BLaER1 (cell line): ENCODE data around the gene SLC6A16.
"Not testable (repeated sequence)": the region's sequence is repeated elsewhere in the genome, so short reads cannot be mapped to it uniquely, and the experiment has no call there.

Source experiments
- H3K27ac ChIP-seq: shearing (Covaris generic); formaldehyde crosslinking; 2 replicates; pipeline ENCODE4 v1.8.1; 2022
- H3K27me3 ChIP-seq: shearing (Covaris generic); formaldehyde crosslinking; 2 replicates; pipeline ENCODE4 v1.8.1; 2022
- H3K36me3 ChIP-seq: shearing (Covaris generic); formaldehyde crosslinking; 2 replicates; pipeline ENCODE4 v1.8.1; 2022
- H3K4me1 ChIP-seq: shearing (Covaris generic); formaldehyde crosslinking; 2 replicates; pipeline ENCODE4 v1.8.1; 2022
- H3K4me2 ChIP-seq: shearing (Covaris generic); formaldehyde crosslinking; 2 replicates; pipeline ENCODE4 v1.8.1; 2022
- H3K4me3 ChIP-seq: shearing (Covaris generic); formaldehyde crosslinking; 2 replicates; pipeline ENCODE4 v1.8.1; 2022
- H3K9ac ChIP-seq: shearing (Covaris generic); formaldehyde crosslinking; 2 replicates; pipeline ENCODE4 v1.8.1; 2022
- H3K9me3 ChIP-seq: shearing (Covaris generic); formaldehyde crosslinking; 2 replicates; pipeline ENCODE4 v1.8.1; 2022
- H4K20me1 ChIP-seq: shearing (Covaris generic); formaldehyde crosslinking; 2 replicates; pipeline ENCODE4 v1.8.1; 2022
- Cebpa-rat ChIP-seq: shearing (Covaris generic); IDR thresholded peaks from 2 replicates; pipeline ENCODE4 v1.8.1; 2022

The SLC6A16 gene

GRCh38 chr19:49301866-49302252 is 23.1 kb downstream of the SLC6A16 start:
- H3K9me3 ChIP-seq = no peaks in the 10 kb centered on the region
- H3K27ac ChIP-seq = no peak overlapping the region
- H4K20me1 ChIP-seq = no peaks in the 10 kb centered on the region
- TF ChIP-seq Cebpa-rat = no peak
- no peaks in the 10 kb centered on the region for H3K36me3 ChIP-seq
- H3K27me3 ChIP-seq = no peaks in the 10 kb centered on the region
- no peak overlapping the region for H3K4me3 ChIP-seq
- no peak overlapping the region for H3K4me2 ChIP-seq
- no peaks in the 10 kb centered on the region for H3K4me1 ChIP-seq
- H3K9ac ChIP-seq = no peak overlapping the region

- Histone ChIP-seq H3K9ac (no peak overlapping the region), H3K4me3 (no peak overlapping the region), H3K4me2 (no peak overlapping the region)
Measured at GRCh38 chr19:49301165-49301865, 23.7 kb downstream of the SLC6A16 start.

GRCh38 chr19:49298653-49299052 is 26.3 kb downstream of the SLC6A16 start:
- not testable (repeated sequence) for H3K9ac ChIP-seq, H3K27ac ChIP-seq, H3K27me3 ChIP-seq, H3K9me3 ChIP-seq, H3K36me3 ChIP-seq, H3K4me3 ChIP-seq, H4K20me1 ChIP-seq, H3K4me2 ChIP-seq, H3K4me1 ChIP-seq

More at GRCh38 chr19:49301165-49301865, 23.7 kb downstream of the SLC6A16 start:
- no peak for TF ChIP-seq Cebpa-rat
- Histone ChIP-seq H3K9me3 (no peaks in the 10 kb centered on the region), H3K27ac (no peak overlapping the region), H3K4me1 (no peaks in the 10 kb centered on the region), H4K20me1 (no peaks in the 10 kb centered on the region), H3K36me3 (no peaks in the 10 kb centered on the region), H3K27me3 (no peaks in the 10 kb centered on the region)

GRCh38 chr19:49297403-49297802 is 27.6 kb downstream of the SLC6A16 start:
- no peak for TF ChIP-seq Cebpa-rat
- no peaks in the 10 kb centered on the region for H3K9me3 ChIP-seq

GRCh38 chr19:49295208-49295880 is 29.6 kb downstream of the SLC6A16 start:
- Histone ChIP-seq H4K20me1 (no peaks in the 10 kb centered on the region), H3K4me3 (no peak overlapping the region), H3K27ac (no peak overlapping the region), H3K9ac (no peak overlapping the region), H3K27me3 (no peaks in the 10 kb centered on the region), H3K36me3 (no peaks in the 10 kb centered on the region), H3K9me3 (no peaks in the 10 kb centered on the region), H3K4me1 (no peaks in the 10 kb centered on the region), H3K4me2 (no peak overlapping the region)
- TF ChIP-seq Cebpa-rat = no peak

More at GRCh38 chr19:49297403-49297802, 27.6 kb downstream of the SLC6A16 start:
- Histone ChIP-seq H3K4me3 (no peak overlapping the region), H3K27me3 (no peaks in the 10 kb centered on the region), H4K20me1 (no peaks in the 10 kb centered on the region), H3K9ac (no peak overlapping the region), H3K27ac (no peak overlapping the region), H3K4me2 (no peak overlapping the region), H3K4me1 (no peaks in the 10 kb centered on the region), H3K36me3 (no peaks in the 10 kb centered on the region)

GRCh38 chr19:49294401-49294800 is 30.6 kb downstream of the SLC6A16 start:
- Histone ChIP-seq H3K4me2 (no peak overlapping the region), H3K9me3 (no peaks in the 10 kb centered on the region), H3K27ac (no peak overlapping the region), H3K9ac (no peak overlapping the region), H3K4me3 (no peak overlapping the region), H3K4me1 (no peaks in the 10 kb centered on the region), H4K20me1 (no peaks in the 10 kb centered on the region), H3K36me3 (no peaks in the 10 kb centered on the region), H3K27me3 (no peaks in the 10 kb centered on the region)
- TF ChIP-seq Cebpa-rat = no peak

GRCh38 chr19:49290517-49290916 is 34.5 kb downstream of the SLC6A16 start:
- Histone ChIP-seq H3K27me3 (no peaks in the 10 kb centered on the region), H3K9me3 (peaks cover 27% of the 10 kb centered on the region), H3K4me2 (no peak overlapping the region), H4K20me1 (no peaks in the 10 kb centered on the region), H3K9ac (no peak overlapping the region), H3K36me3 (no peaks in the 10 kb centered on the region), H3K4me3 (no peak overlapping the region), H3K4me1 (no peaks in the 10 kb centered on the region), H3K27ac (no peak overlapping the region)
- no peak for TF ChIP-seq Cebpa-rat

GRCh38 chr19:49289286-49289685 is 35.7 kb downstream of the SLC6A16 start:
- H3K9ac ChIP-seq, H3K4me3 ChIP-seq, H3K36me3 ChIP-seq, H4K20me1 ChIP-seq, H3K27ac ChIP-seq, H3K27me3 ChIP-seq, H3K4me1 ChIP-seq, H3K4me2 ChIP-seq: not testable (repeated sequence)
- peaks cover 27% of the 10 kb centered on the region for H3K9me3 ChIP-seq

- peaks cover 27% of the 10 kb centered on the region for H3K9me3 ChIP-seq
- H3K27me3 ChIP-seq, H3K4me2 ChIP-seq, H3K4me3 ChIP-seq, H3K4me1 ChIP-seq, H3K36me3 ChIP-seq, H3K9ac ChIP-seq, H4K20me1 ChIP-seq, H3K27ac ChIP-seq: not testable (repeated sequence)
Measured at GRCh38 chr19:49288205-49288604, 36.8 kb downstream of the SLC6A16 start.

- Histone ChIP-seq H3K9me3 (peaks cover 27% of the 10 kb centered on the region), H3K4me2 (no peak overlapping the region), H4K20me1 (no peaks in the 10 kb centered on the region), H3K9ac (no peak overlapping the region), H3K27ac (no peak overlapping the region), H3K4me1 (no peaks in the 10 kb centered on the region), H3K36me3 (no peaks in the 10 kb centered on the region), H3K27me3 (no peaks in the 10 kb centered on the region), H3K4me3 (no peak overlapping the region)
- TF ChIP-seq Cebpa-rat = no peak
Measured at GRCh38 chr19:49287141-49287770, 37.7 kb downstream of the SLC6A16 start.
